Ishikawa (cell line): ENCODE measurements around the gene SSR4.

Experiments
- CEBPB ChIP-seq: IDR thresholded peaks from 2 replicates; pipeline ENCODE4 v1.6.1; 2012
- EGR1 ChIP-seq: IDR thresholded peaks from 2 replicates; pipeline ENCODE4 v1.6.1; 2012
- EP300 ChIP-seq: IDR thresholded peaks from 2 replicates; pipeline ENCODE4 v1.6.1; 2012; ENCODE audit warnings: borderline replicate concordance
- FOXM1 ChIP-seq: IDR thresholded peaks from 2 replicates; pipeline ENCODE4 v1.6.1; 2012; ENCODE audit warnings: low read depth, borderline replicate concordance
- RAD21 ChIP-seq: IDR thresholded peaks from 2 replicates; pipeline ENCODE4 v1.6.1; 2012; ENCODE audit warnings: low read depth
- REST ChIP-seq: IDR thresholded peaks from 2 replicates; pipeline ENCODE4 v1.6.1; 2012; ENCODE audit warnings: low read depth, mild to moderate bottlenecking
- TCF12 ChIP-seq: IDR thresholded peaks from 2 replicates; pipeline ENCODE4 v1.6.1; 2012; ENCODE audit warnings: low read depth
- TEAD4 ChIP-seq: IDR thresholded peaks from 2 replicates; pipeline ENCODE4 v1.6.1; 2012
- ZBTB7A ChIP-seq: IDR thresholded peaks from 2 replicates; pipeline ENCODE4 v1.6.1; 2012; ENCODE audit warnings: low read depth

GRCh38 chrX:153789654-153790053 lies 4.8 kb upstream of the SSR4 start:
- TF ChIP-seq CEBPB (no peak), FOXM1 (no peak), EP300 (no peak), REST (no peak), ZBTB7A (no peak), RAD21 (no peak), TCF12 (no peak), TEAD4 (no peak), EGR1 (no peak)
